GM23338 (cell line): ENCODE measurements around the gene UBLCP1.

ENCODE experiments used
- CTCF ChIP-seq, 2 experiments: fragments of 200-600 bp in 1 of 2; sonication (generic) in 1 of 2; conservative IDR thresholded peaks; 2 replicates each; pipeline versions ENCODE4 v1.5.1 to v1.6.1; 2016 to 2017; ENCODE audit warnings: antibody characterized with exemption in 2 of 2, low read depth in 2 of 2, mild to moderate bottlenecking in 2 of 2, moderate library complexity in 1 of 2
- EZH2 ChIP-seq: fragments of 200-600 bp; sonication (generic); IDR thresholded peaks from one replicate; pipeline ENCODE4 v1.8.0; 2017; ENCODE audit warnings: antibody characterized with exemption, mild to moderate bottlenecking, low read depth; ENCODE audit not compliant: unreplicated experiment
- EZH2phosphoT487 ChIP-seq: fragments of 200-600 bp; sonication (generic); IDR thresholded peaks from one replicate; pipeline ENCODE4 v1.8.1; 2018; ENCODE audit warnings: antibody characterized with exemption; ENCODE audit not compliant: unreplicated experiment
- POLR2AphosphoS5 ChIP-seq: IDR thresholded peaks from 2 replicates; pipeline ENCODE4 v1.6.1; 2016; ENCODE audit warnings: antibody characterized with exemption, low read depth
- REST ChIP-seq: IDR thresholded peaks from one replicate; pipeline ENCODE4 v1.6.1; 2018; ENCODE audit warnings: antibody characterized with exemption; ENCODE audit not compliant: unreplicated experiment

GRCh38 chr5:159330131-159330800 lies 67.2 kb downstream of the UBLCP1 start, which contains the start of gene IL12B:
- TF ChIP-seq POLR2AphosphoS5 (no peak), CTCF (conservative IDR thresholded peaks at IDR 0.05; ENCODE audit: low read depth in 2 of 2) (no peak), EZH2 (no peak), REST (no peak), EZH2phosphoT487 (no peak)
